Measurements from ENCODE around the gene LHX1.

LHX1 gene

GRCh38 chr17:36910513-36910912, 26.8 kb upstream of the LHX1 start:
- no peak for TF ChIP-seq CTCF (IDR thresholded peaks at IDR 0.05; ENCODE audit: borderline replicate concordance, control extremely low read depth, extremely low read depth, insufficient read depth, missing control alignments)
- no peak for DNase-seq (ENCODE audit: low spot score)
- in situ Hi-C loops (cut with MboI; ENCODE audit: low sequenced_read_pairs, unreplicated experiment): no loop called here

GRCh38 chr17:36911001-36911400, 26.3 kb upstream of the LHX1 start:
- in situ Hi-C loops (cut with MboI; ENCODE audit: low sequenced_read_pairs, unreplicated experiment): no loop called here
- no peak for DNase-seq (ENCODE audit: low spot score)
- no peak for TF ChIP-seq CTCF (IDR thresholded peaks at IDR 0.05; ENCODE audit: borderline replicate concordance, control extremely low read depth, extremely low read depth, insufficient read depth, missing control alignments)

- no peak for TF ChIP-seq CTCF (IDR thresholded peaks at IDR 0.05; ENCODE audit: borderline replicate concordance, control extremely low read depth, extremely low read depth, insufficient read depth, missing control alignments)
- DNase-seq (ENCODE audit: low spot score): no peak
- in situ Hi-C loops (cut with MboI; ENCODE audit: low sequenced_read_pairs, unreplicated experiment): no loop called here
These were observed 24.1 kb upstream of the LHX1 start for GRCh38 chr17:36913132-36913531.

- no peak for DNase-seq (ENCODE audit: low spot score)
- in situ Hi-C loops (cut with MboI; ENCODE audit: low sequenced_read_pairs, unreplicated experiment): no loop called here
- TF ChIP-seq CTCF (IDR thresholded peaks at IDR 0.05; ENCODE audit: borderline replicate concordance, control extremely low read depth, extremely low read depth, insufficient read depth, missing control alignments): no peak
These were observed 19.0 kb upstream of the LHX1 start for GRCh38 chr17:36918211-36918691.

GRCh38 chr17:36919407-36919968, 17.8 kb upstream of the LHX1 start:
- in situ Hi-C loops (cut with MboI; ENCODE audit: low sequenced_read_pairs, unreplicated experiment): no loop called here
- DNase-seq (ENCODE audit: low spot score): no peak
- no peak for TF ChIP-seq CTCF (IDR thresholded peaks at IDR 0.05; ENCODE audit: borderline replicate concordance, control extremely low read depth, extremely low read depth, insufficient read depth, missing control alignments)

- no peak for TF ChIP-seq CTCF (IDR thresholded peaks at IDR 0.05; ENCODE audit: borderline replicate concordance, control extremely low read depth, extremely low read depth, insufficient read depth, missing control alignments)
- in situ Hi-C loops (cut with MboI; ENCODE audit: low sequenced_read_pairs, unreplicated experiment): no loop called here
- no peak for DNase-seq (ENCODE audit: low spot score)
These were observed 17.0 kb upstream of the LHX1 start for GRCh38 chr17:36920032-36921005.
